H9 (cell line): Measurements from ENCODE around the gene ZCCHC17. TPM values are rescaled to one million over a fixed set of nuclear protein-coding genes. Genes with fewer than 3 reads are reported as not detected.

Experiments
- DNase-seq: peaks from one replicate; pipeline ENCODE4 v3.0.0-alpha.2; 2017
- H2AFZ ChIP-seq: one replicate; pipeline ENCODE4 v1.6.1; 2013; ENCODE audit warnings: mild to moderate bottlenecking, low read length, control low read depth, moderate library complexity
- H2AK5ac ChIP-seq: 2 replicates; pipeline ENCODE4 v1.6.1; 2013; ENCODE audit warnings: low read length, control low read depth, mixed read lengths; ENCODE audit not compliant: insufficient read length
- H2BK120ac ChIP-seq: one replicate; pipeline ENCODE4 v1.6.1; 2013; ENCODE audit warnings: low read depth, mild to moderate bottlenecking, low read length, control low read depth, inconsistent platforms; ENCODE audit not compliant: poor library complexity, severe bottlenecking
- H2BK12ac ChIP-seq: 2 replicates; pipeline ENCODE4 v1.6.1; 2013; ENCODE audit warnings: low read length, control low read depth, mixed read lengths, low read depth; ENCODE audit not compliant: insufficient read length
- H2BK15ac ChIP-seq: 2 replicates; pipeline ENCODE4 v1.6.1; 2013; ENCODE audit warnings: low read depth, low read length, control low read depth
- H2BK20ac ChIP-seq: one replicate; pipeline ENCODE4 v1.6.1; 2013; ENCODE audit warnings: low read depth, mild to moderate bottlenecking, low read length, control low read depth, inconsistent platforms; ENCODE audit not compliant: poor library complexity, severe bottlenecking
- H2BK5ac ChIP-seq: 2 replicates; pipeline ENCODE4 v1.6.1; 2013; ENCODE audit warnings: low read length, control low read depth, mixed read lengths; ENCODE audit not compliant: insufficient read length
- H3K14ac ChIP-seq: 2 replicates; pipeline ENCODE4 v1.6.1; 2013; ENCODE audit warnings: low read length, control low read depth; ENCODE audit not compliant: insufficient read depth
- H3K18ac ChIP-seq: 2 replicates; pipeline ENCODE4 v1.6.1; 2013; ENCODE audit warnings: low read depth, mild to moderate bottlenecking, mixed read lengths, low read length, control low read depth; ENCODE audit not compliant: insufficient read length
- H3K23ac ChIP-seq: 2 replicates; pipeline ENCODE4 v1.6.1; 2013; ENCODE audit warnings: low read length, control low read depth, mixed read lengths, low read depth; ENCODE audit not compliant: insufficient read length
- H3K23me2 ChIP-seq: 2 replicates; pipeline ENCODE4 v1.6.1; 2013; ENCODE audit warnings: low read depth, mild to moderate bottlenecking, mixed read lengths, low read length, control low read depth; ENCODE audit not compliant: insufficient read length, poor library complexity, severe bottlenecking
- H3K27ac ChIP-seq: 2 replicates; pipeline ENCODE4 v1.5.1; 2013; ENCODE audit warnings: low read length, control low read depth, mixed read lengths, low read depth; ENCODE audit not compliant: insufficient read length
- H3K27me3 ChIP-seq: 2 replicates; pipeline ENCODE4 v1.6.1; 2013; ENCODE audit warnings: low read length, control low read depth, inconsistent platforms; ENCODE audit not compliant: insufficient read depth
- H3K4ac ChIP-seq: 2 replicates; pipeline ENCODE4 v1.6.1; 2013; ENCODE audit warnings: low read depth, mild to moderate bottlenecking, control low read depth, inconsistent platforms, low read length, moderate library complexity
- H3K4me1 ChIP-seq: 2 replicates; pipeline ENCODE4 v1.6.1; 2013; ENCODE audit warnings: low read length, control low read depth, inconsistent platforms; ENCODE audit not compliant: insufficient read depth
- H3K4me2 ChIP-seq: 2 replicates; pipeline ENCODE4 v1.6.1; 2013; ENCODE audit warnings: low read length, control low read depth, mixed read lengths; ENCODE audit not compliant: insufficient read length, insufficient read depth
- H3K56ac ChIP-seq: 2 replicates; pipeline ENCODE4 v1.6.1; 2013; ENCODE audit warnings: low read depth, mild to moderate bottlenecking, mixed read lengths, low read length, control low read depth; ENCODE audit not compliant: insufficient read length
- H3K79me1 ChIP-seq: 2 replicates; pipeline ENCODE4 v1.6.1; 2013; ENCODE audit warnings: low read depth, mild to moderate bottlenecking, moderate library complexity, low read length, control low read depth, inconsistent platforms; ENCODE audit not compliant: insufficient read depth, poor library complexity, severe bottlenecking
- H3K79me2 ChIP-seq: 2 replicates; pipeline ENCODE4 v1.6.1; 2013; ENCODE audit warnings: low read length, control low read depth, inconsistent platforms; ENCODE audit not compliant: insufficient read depth
- H3K9ac ChIP-seq: 2 replicates; pipeline ENCODE4 v1.6.1; 2013; ENCODE audit warnings: low read length, control low read depth, mixed read lengths; ENCODE audit not compliant: insufficient read length; ENCODE audit errors: extremely low read depth
- H3K9me3 ChIP-seq: one replicate; pipeline ENCODE4 v1.6.1; 2013; ENCODE audit warnings: low read depth, low read length, inconsistent platforms; ENCODE audit not compliant: control insufficient read depth
- H3T11ph ChIP-seq: one replicate; pipeline ENCODE4 v1.6.1; 2013; ENCODE audit warnings: mild to moderate bottlenecking, low read length, control low read depth, inconsistent platforms
- H4K20me1 ChIP-seq: one replicate; pipeline ENCODE4 v1.6.1; 2013; ENCODE audit not compliant: control insufficient read depth, insufficient read length, insufficient read depth
- H4K5ac ChIP-seq: 2 replicates; pipeline ENCODE4 v1.6.1; 2013; ENCODE audit warnings: low read depth, mild to moderate bottlenecking, mixed read lengths, low read length, control low read depth; ENCODE audit not compliant: insufficient read length
- H4K8ac ChIP-seq: replicated peaks from 2 replicates; pipeline ENCODE4 v1.6.1; 2013; ENCODE audit warnings: low read length, control low read depth, mixed read lengths, low read depth; ENCODE audit not compliant: insufficient read length
- H4K91ac ChIP-seq: 2 replicates; pipeline ENCODE4 v1.6.1; 2013; ENCODE audit warnings: low read depth, mild to moderate bottlenecking, moderate library complexity, mixed read lengths, low read length, control low read depth; ENCODE audit not compliant: insufficient read length
- H3K27ac Mint-ChIP-seq, 3 experiments: 2 replicates in 2 of 3; 3 replicates in 1 of 3; pipeline ENCODE4 v1.8.0; 2020 to 2021; ENCODE audit warnings: mixed read lengths in 3 of 3, mild to moderate bottlenecking in 1 of 3, moderate library complexity in 1 of 3
- H3K27me3 Mint-ChIP-seq: 2 replicates; pipeline ENCODE4 v1.8.0; 2021; ENCODE audit warnings: low read depth, mild to moderate bottlenecking, moderate library complexity, mixed read lengths
- H3K36me3 Mint-ChIP-seq, 3 experiments: 2 replicates in 2 of 3; 3 replicates in 1 of 3; pipeline ENCODE4 v1.8.0; 2020 to 2021; ENCODE audit warnings: low read depth in 3 of 3, mixed read lengths in 3 of 3; ENCODE audit not compliant: insufficient read depth in 1 of 3
- H3K4me1 Mint-ChIP-seq, 2 experiments: 2 replicates each; pipeline ENCODE4 v1.8.0; 2020; ENCODE audit warnings: mixed read lengths in 2 of 2
- H3K4me3 Mint-ChIP-seq, 2 experiments: 2 replicates in 1 of 2; 3 replicates in 1 of 2; pipeline ENCODE4 v1.8.0; 2020 to 2021; ENCODE audit warnings: mild to moderate bottlenecking in 2 of 2, mixed read lengths in 2 of 2, moderate library complexity in 1 of 2
- H3K9me3 Mint-ChIP-seq, 2 experiments: 2 replicates in 1 of 2; 3 replicates in 1 of 2; pipeline ENCODE4 v1.8.0; 2020; ENCODE audit warnings: mild to moderate bottlenecking in 2 of 2, mixed read lengths in 2 of 2, moderate library complexity in 1 of 2
- WGBS: extraction: QIAGEN DNeasy Blood & Tissue Kit; methylation state at CpG from one replicate; pipeline ENCODE4 v1.1.7; 2013; ENCODE audit warnings: missing lambda C conversion rate, low lambda C conversion rate, mixed read lengths; ENCODE audit not compliant: insufficient read length; ENCODE audit errors: extremely low coverage; 5-methylcytosine and 5-hydroxymethylcytosine counted together
- total RNA-seq: library from RNA; stranded (reverse); gene quantifications from 2 replicates; pipeline ENCODE4 v1.2.1, GENCODE V29; 2021
- TF ChIP-seq, protein P1 (sequence below): fragments of 200-600 bp; sonication (generic); conservative IDR thresholded peaks from 3 replicates; pipeline ENCODE4 v1.8.0; 2021; ENCODE audit warnings: antibody characterized with exemption, mild to moderate bottlenecking

The ZCCHC17 gene
- total RNA-seq, 1 experiment from 2014 or later, result 50.4 TPM

DNA sequence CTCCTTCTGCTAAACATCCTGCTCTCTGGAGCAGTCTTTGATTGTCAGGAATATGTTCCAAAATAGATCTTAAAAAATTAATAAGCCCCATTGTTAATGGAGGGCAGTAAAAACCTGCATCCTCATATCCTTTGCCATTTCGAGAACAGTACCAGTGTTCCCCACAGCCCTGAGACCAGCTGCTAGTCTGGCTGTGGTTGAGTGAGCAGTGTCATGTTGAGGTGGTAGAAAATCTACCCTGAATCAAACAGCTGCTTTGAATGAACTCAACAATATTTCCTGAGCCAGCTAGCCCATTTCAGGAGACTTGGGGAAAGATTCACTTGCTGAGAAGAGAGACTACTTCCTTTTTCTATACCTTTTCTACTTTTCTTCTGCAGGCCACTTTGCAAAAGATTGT is 51.6 kb downstream of the ZCCHC17 start:
- Histone ChIP-seq H2BK120ac (no peak overlapping the region), H3K27me3 (no peaks in the 10 kb centered on the region), H2BK20ac (no peak overlapping the region), H3K9ac (no peak overlapping the region), H3K18ac (no peak overlapping the region), H2AFZ (no peak overlapping the region), H3K4ac (no peak overlapping the region), H2BK12ac (no peak overlapping the region), H2BK15ac (no peak overlapping the region), H3K23ac (no peak overlapping the region), H3K79me1 (no peaks in the 10 kb centered on the region), H4K5ac (no peak overlapping the region), H3K27ac (no peak overlapping the region), H3K56ac (no peak overlapping the region), H3K9me3 (no peaks in the 10 kb centered on the region), H4K8ac (no peak overlapping the region), H3K14ac (no peak overlapping the region), H2BK5ac (no peak overlapping the region), H4K91ac (no peak overlapping the region), H3K4me2 (no peak overlapping the region), H3K4me1 (no peaks in the 10 kb centered on the region), H3K79me2 (no peaks in the 10 kb centered on the region), H2AK5ac (no peak overlapping the region), H3K23me2 (no peaks in the 10 kb centered on the region), H3T11ph (no peak overlapping the region), H4K20me1 (no peaks in the 10 kb centered on the region)
- no CpG with 5 or more reads among the region's 1 CpG for WGBS
- Mint-ChIP-seq H3K27me3 (no peaks in the 10 kb centered on the region), H3K9me3 (no peaks in the 10 kb centered on the region), H3K4me1 (peaks cover 2 to 7% of the 10 kb centered on the region in 2 experiments; a peak in 3 of 4 replicates), H3K36me3 (peaks cover 2 to 44% (median 30%) of the 10 kb centered on the region in 3 experiments; a peak in 6 of 7 replicates), H3K27ac (no peak overlapping the region), H3K4me3 (no peak overlapping the region)
- TF ChIP-seq, protein P1, sequence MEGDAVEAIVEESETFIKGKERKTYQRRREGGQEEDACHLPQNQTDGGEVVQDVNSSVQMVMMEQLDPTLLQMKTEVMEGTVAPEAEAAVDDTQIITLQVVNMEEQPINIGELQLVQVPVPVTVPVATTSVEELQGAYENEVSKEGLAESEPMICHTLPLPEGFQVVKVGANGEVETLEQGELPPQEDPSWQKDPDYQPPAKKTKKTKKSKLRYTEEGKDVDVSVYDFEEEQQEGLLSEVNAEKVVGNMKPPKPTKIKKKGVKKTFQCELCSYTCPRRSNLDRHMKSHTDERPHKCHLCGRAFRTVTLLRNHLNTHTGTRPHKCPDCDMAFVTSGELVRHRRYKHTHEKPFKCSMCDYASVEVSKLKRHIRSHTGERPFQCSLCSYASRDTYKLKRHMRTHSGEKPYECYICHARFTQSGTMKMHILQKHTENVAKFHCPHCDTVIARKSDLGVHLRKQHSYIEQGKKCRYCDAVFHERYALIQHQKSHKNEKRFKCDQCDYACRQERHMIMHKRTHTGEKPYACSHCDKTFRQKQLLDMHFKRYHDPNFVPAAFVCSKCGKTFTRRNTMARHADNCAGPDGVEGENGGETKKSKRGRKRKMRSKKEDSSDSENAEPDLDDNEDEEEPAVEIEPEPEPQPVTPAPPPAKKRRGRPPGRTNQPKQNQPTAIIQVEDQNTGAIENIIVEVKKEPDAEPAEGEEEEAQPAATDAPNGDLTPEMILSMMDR, result no peak
- no peak for DNase-seq
